Endothelial cell (in vitro differentiated cells): ENCODE results near the gene GABRB3. TPM values are rescaled to one million over a fixed set of nuclear protein-coding genes. Genes with fewer than 3 reads are reported as not detected.

Experiments used
- DNase-seq: peaks from one replicate; pipeline ENCODE4 v3.0.0; 2021; ENCODE audit warnings: low spot score
- H3K27ac Mint-ChIP-seq: one replicate; pipeline ENCODE4 v1.8.0; 2021; ENCODE audit warnings: mixed read lengths, inconsistent platforms; ENCODE audit not compliant: unreplicated experiment
- H3K27me3 Mint-ChIP-seq: one replicate; pipeline ENCODE4 v1.8.0; 2021; ENCODE audit warnings: mild to moderate bottlenecking, moderate library complexity, mixed read lengths, inconsistent platforms; ENCODE audit not compliant: unreplicated experiment
- H3K36me3 Mint-ChIP-seq: one replicate; pipeline ENCODE4 v1.8.0; 2021; ENCODE audit warnings: mild to moderate bottlenecking, low read depth, mixed read lengths, inconsistent platforms; ENCODE audit not compliant: unreplicated experiment
- H3K4me1 Mint-ChIP-seq: one replicate; pipeline ENCODE4 v1.8.0; 2021; ENCODE audit warnings: mild to moderate bottlenecking, mixed read lengths, inconsistent platforms; ENCODE audit not compliant: unreplicated experiment
- H3K4me3 Mint-ChIP-seq: one replicate; pipeline ENCODE4 v1.8.0; 2021; ENCODE audit warnings: mild to moderate bottlenecking, mixed read lengths, inconsistent platforms; ENCODE audit not compliant: unreplicated experiment
- H3K9me3 Mint-ChIP-seq: one replicate; pipeline ENCODE4 v1.8.0; 2021; ENCODE audit warnings: mixed read lengths, inconsistent platforms; ENCODE audit not compliant: unreplicated experiment
- total RNA-seq: library from RNA; stranded (reverse); fragmentation: NEBNext Ultra II Directional; extraction: Animal tissue kit (Norgen Biotek cat#: 25700); gene quantifications from one replicate; pipeline ENCODE4 v1.2.1, GENCODE V29; 2021; ENCODE audit not compliant: unreplicated experiment
- TF ChIP-seq, protein P1 (sequence below): fragments of 200-600 bp; sonication (generic); IDR thresholded peaks from one replicate; pipeline ENCODE4 v1.5.0; 2021; ENCODE audit warnings: antibody characterized with exemption; ENCODE audit not compliant: unreplicated experiment

Gene GABRB3
- total RNA-seq, 1 donor from 2014 or later, result 4.4 TPM

DNA sequence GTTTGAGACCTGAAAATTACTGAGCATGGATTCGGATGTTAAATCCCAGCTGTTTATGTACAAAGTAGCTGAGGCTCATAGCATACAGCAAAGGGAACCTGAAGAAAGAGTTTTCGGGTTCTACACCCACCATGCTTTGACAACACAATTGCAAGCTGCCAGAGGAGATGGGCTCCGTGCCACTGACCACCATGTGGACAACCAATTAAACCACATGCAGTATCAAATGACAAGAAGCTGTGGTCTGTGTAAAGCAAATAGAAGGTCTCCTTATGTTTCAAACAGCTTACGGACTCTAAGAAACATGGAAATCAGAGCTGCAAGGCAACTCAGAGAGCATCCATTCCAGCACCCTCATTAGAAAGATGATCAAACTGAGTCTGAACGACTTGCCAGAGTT lies 12.9 kb downstream of the GABRB3 start:
- H3K27me3 Mint-ChIP-seq, result no peaks in the 10 kb centered on the region
- peaks cover 8% of the 10 kb centered on the region for H3K4me1 Mint-ChIP-seq
- DNase-seq, result no peak
- H3K27ac Mint-ChIP-seq, result no peak overlapping the region
- H3K4me3 Mint-ChIP-seq, result no peak overlapping the region
- TF ChIP-seq, protein P1, sequence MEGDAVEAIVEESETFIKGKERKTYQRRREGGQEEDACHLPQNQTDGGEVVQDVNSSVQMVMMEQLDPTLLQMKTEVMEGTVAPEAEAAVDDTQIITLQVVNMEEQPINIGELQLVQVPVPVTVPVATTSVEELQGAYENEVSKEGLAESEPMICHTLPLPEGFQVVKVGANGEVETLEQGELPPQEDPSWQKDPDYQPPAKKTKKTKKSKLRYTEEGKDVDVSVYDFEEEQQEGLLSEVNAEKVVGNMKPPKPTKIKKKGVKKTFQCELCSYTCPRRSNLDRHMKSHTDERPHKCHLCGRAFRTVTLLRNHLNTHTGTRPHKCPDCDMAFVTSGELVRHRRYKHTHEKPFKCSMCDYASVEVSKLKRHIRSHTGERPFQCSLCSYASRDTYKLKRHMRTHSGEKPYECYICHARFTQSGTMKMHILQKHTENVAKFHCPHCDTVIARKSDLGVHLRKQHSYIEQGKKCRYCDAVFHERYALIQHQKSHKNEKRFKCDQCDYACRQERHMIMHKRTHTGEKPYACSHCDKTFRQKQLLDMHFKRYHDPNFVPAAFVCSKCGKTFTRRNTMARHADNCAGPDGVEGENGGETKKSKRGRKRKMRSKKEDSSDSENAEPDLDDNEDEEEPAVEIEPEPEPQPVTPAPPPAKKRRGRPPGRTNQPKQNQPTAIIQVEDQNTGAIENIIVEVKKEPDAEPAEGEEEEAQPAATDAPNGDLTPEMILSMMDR, result no peak
- H3K9me3 Mint-ChIP-seq, result no peaks in the 10 kb centered on the region
- no peaks in the 10 kb centered on the region for H3K36me3 Mint-ChIP-seq

DNA sequence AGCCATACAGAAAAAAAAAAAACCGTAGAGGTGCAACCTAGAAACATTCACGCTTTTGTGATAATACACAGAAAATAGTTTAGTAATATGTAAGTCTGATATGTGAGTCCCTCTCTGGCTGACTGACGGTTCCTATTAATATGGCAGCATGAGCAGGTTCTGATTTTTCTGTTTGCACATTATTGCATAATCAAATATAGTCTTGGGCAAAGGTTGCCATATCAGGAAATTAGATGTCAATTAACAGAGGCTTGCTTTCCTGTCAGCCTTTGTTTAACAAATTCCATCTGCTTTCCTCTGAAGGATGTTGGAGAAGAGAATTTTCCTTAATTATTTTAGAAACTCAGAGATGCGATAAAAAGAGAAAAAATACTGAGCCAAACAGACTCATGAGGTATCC lies 14.8 kb downstream of the GABRB3 start:
- no peaks in the 10 kb centered on the region for H3K36me3 Mint-ChIP-seq
- H3K4me1 Mint-ChIP-seq, result peaks cover 8% of the 10 kb centered on the region
- TF ChIP-seq, protein P1, result no peak
- H3K27ac Mint-ChIP-seq, result no peak overlapping the region
- no peak overlapping the region for H3K4me3 Mint-ChIP-seq
- no peaks in the 10 kb centered on the region for H3K27me3 Mint-ChIP-seq
- no peak for DNase-seq
- H3K9me3 Mint-ChIP-seq, result no peaks in the 10 kb centered on the region

DNA sequence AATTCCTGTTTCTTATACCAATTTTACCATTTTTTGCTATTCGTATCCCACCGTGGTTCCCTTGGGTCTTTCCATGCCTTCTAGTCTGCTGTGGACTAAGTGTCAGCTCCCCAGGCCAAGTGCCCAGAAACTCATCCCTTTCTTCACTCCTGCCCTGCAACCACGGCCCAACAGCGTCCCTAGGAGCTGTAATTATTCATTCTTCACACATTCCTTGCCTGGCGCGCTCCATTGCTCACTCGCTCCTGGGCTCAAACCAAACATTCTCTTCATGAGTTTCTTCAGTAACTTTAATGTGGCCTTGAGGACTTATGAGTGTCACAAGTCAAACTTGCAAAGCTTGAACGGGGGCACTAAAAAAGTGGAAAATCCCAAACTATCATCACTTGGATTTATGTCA lies 15.7 kb downstream of the GABRB3 start:
- TF ChIP-seq, protein P1, result no peak
- no peaks in the 10 kb centered on the region for H3K27me3 Mint-ChIP-seq
- no peak overlapping the region for H3K27ac Mint-ChIP-seq
- H3K9me3 Mint-ChIP-seq, result no peaks in the 10 kb centered on the region
- DNase-seq, result no peak
- H3K36me3 Mint-ChIP-seq, result no peaks in the 10 kb centered on the region
- H3K4me3 Mint-ChIP-seq, result no peak overlapping the region
- peaks cover 8% of the 10 kb centered on the region for H3K4me1 Mint-ChIP-seq

DNA sequence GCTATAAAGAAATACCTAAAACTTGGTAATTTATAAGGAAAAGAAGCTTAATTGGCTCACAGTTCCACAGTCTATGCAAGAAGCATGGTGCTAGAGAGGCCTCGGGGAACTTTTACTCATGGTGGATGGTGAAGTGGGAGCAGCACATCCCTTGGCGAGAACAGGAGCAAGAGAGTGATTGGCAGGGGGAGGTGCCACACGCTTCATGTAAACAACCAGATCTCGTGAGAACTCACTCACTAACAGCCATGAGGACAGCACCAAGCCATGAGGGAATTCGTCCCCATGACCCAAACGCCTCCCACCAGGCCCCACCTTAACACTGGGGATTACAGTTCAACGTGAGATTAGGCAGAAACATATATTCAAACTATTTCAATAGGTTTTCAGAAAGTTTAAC lies 28.0 kb downstream of the GABRB3 start:
- TF ChIP-seq, protein P1, result no peak
- Mint-ChIP-seq H3K36me3 (no peaks in the 10 kb centered on the region), H3K27me3 (no peaks in the 10 kb centered on the region), H3K9me3 (no peaks in the 10 kb centered on the region), H3K27ac (no peak overlapping the region), H3K4me3 (no peak overlapping the region), H3K4me1 (peaks cover 5% of the 10 kb centered on the region)
- no peak for DNase-seq

DNA sequence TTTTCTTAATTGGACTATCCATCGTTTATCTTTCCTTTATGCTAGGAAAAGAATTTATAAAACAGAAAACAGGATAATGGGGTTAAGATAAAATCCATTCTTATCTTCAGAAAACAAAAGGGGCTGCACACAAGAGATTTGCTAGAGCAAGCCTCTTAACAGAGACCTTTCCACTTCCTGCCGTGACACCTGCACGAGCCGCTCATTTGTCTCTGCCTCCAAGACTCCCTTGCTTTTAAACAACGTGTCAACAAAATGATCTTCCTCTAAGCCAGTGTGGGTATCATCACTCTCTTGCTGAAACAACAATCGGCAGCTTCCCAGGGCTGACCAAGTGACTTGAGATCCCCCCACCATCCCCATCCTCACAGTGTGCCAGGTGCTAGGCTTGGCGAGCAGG lies 33.1 kb downstream of the GABRB3 start:
- TF ChIP-seq, protein P1, result no peak
- DNase-seq, result no peak
- Mint-ChIP-seq H3K4me3 (no peak overlapping the region), H3K27ac (no peak overlapping the region), H3K4me1 (peaks cover 4% of the 10 kb centered on the region), H3K36me3 (no peaks in the 10 kb centered on the region), H3K9me3 (no peaks in the 10 kb centered on the region), H3K27me3 (peaks cover 3% of the 10 kb centered on the region)
